Neuronal stem cell (in vitro differentiated cells): ENCODE data around the gene MOK.
A peak's percentile ranks its signal among the peaks of the same experiment; 100 is the strongest.

Source experiments
- DNase-seq: peaks from one replicate; pipeline ENCODE4 v3.0.0-alpha.2; 2013; ENCODE audit warnings: low spot score
- H2AFZ ChIP-seq: one replicate; pipeline ENCODE4 v1.6.1; 2013; ENCODE audit warnings: mild to moderate bottlenecking, low read length, inconsistent platforms
- H2AK5ac ChIP-seq: 2 replicates; pipeline ENCODE4 v1.6.1; 2013; ENCODE audit warnings: low read depth, mild to moderate bottlenecking, inconsistent platforms, low read length, moderate library complexity, mixed read lengths
- H2BK120ac ChIP-seq: 2 replicates; pipeline ENCODE4 v1.6.1; 2013; ENCODE audit warnings: low read depth, mild to moderate bottlenecking, inconsistent platforms, low read length, moderate library complexity, mixed read lengths
- H2BK12ac ChIP-seq: one replicate; pipeline ENCODE4 v1.6.1; 2013; ENCODE audit warnings: low read length, inconsistent platforms
- H2BK15ac ChIP-seq: 2 replicates; pipeline ENCODE4 v1.6.1; 2013; ENCODE audit warnings: mild to moderate bottlenecking, low read length, inconsistent platforms, mixed read lengths
- H2BK5ac ChIP-seq: one replicate; pipeline ENCODE4 v1.6.1; 2013; ENCODE audit warnings: inconsistent platforms, mild to moderate bottlenecking, low read length, moderate library complexity
- H3K14ac ChIP-seq: one replicate; pipeline ENCODE4 v1.6.1; 2013; ENCODE audit warnings: low read length, inconsistent platforms
- H3K18ac ChIP-seq: 2 replicates; pipeline ENCODE4 v1.6.1; 2013; ENCODE audit warnings: low read length, inconsistent platforms
- H3K23ac ChIP-seq: 2 replicates; pipeline ENCODE4 v1.6.1; 2013; ENCODE audit warnings: low read depth, mild to moderate bottlenecking, mixed read lengths, low read length, inconsistent platforms; ENCODE audit not compliant: poor library complexity
- H3K27ac ChIP-seq: replicated peaks from 3 replicates; pipeline ENCODE4 v1.5.1; 2013; ENCODE audit warnings: low read length, inconsistent platforms
- H3K27me3 ChIP-seq, 3 experiments: 2 replicates each; pipeline ENCODE4 v1.6.1; 2013; ENCODE audit warnings: low read length in 3 of 3, mild to moderate bottlenecking in 2 of 3, inconsistent platforms in 1 of 3, low read depth in 1 of 3, mixed read lengths in 1 of 3, moderate library complexity in 1 of 3; ENCODE audit not compliant: control insufficient read depth in 3 of 3, insufficient read depth in 3 of 3
- H3K36me3 ChIP-seq, 2 donors: replicated peaks in 1 of 2; 2 replicates each; pipeline ENCODE4 v1.6.1; 2013; ENCODE audit warnings: low read length in 2 of 2; ENCODE audit not compliant: control insufficient read depth in 2 of 2, insufficient read depth in 2 of 2
- H3K4ac ChIP-seq: 2 replicates; pipeline ENCODE4 v1.6.1; 2013; ENCODE audit warnings: inconsistent platforms, mild to moderate bottlenecking, low read length, moderate library complexity
- H3K4me1 ChIP-seq, 2 donors: 1 replicate in 1 of 2; 2 replicates in 1 of 2; pipeline ENCODE4 v1.6.1; 2013; ENCODE audit warnings: low read length in 2 of 2, low read depth in 1 of 2; ENCODE audit not compliant: control insufficient read depth in 2 of 2, insufficient read depth in 1 of 2
- H3K4me2 ChIP-seq: one replicate; pipeline ENCODE4 v1.6.1; 2013; ENCODE audit warnings: mild to moderate bottlenecking, low read length, inconsistent platforms; ENCODE audit not compliant: insufficient read depth, poor library complexity, severe bottlenecking
- H3K4me3 ChIP-seq, 2 donors: 2 replicates each; pipeline ENCODE4 v1.5.1; 2013; ENCODE audit warnings: low read length in 2 of 2, mild to moderate bottlenecking in 2 of 2, inconsistent platforms in 1 of 2, moderate library complexity in 1 of 2
- H3K79me1 ChIP-seq: one replicate; pipeline ENCODE4 v1.6.1; 2013; ENCODE audit warnings: low read depth, mild to moderate bottlenecking, inconsistent platforms, low read length, moderate library complexity
- H3K9ac ChIP-seq: one replicate; pipeline ENCODE4 v1.6.1; 2013; ENCODE audit warnings: mild to moderate bottlenecking, low read depth, low read length, inconsistent platforms; ENCODE audit not compliant: poor library complexity
- H3K9me3 ChIP-seq, 2 donors: replicated peaks in 1 of 2; 2 replicates each; pipeline versions ENCODE3 to v1.6.1; 2013; ENCODE audit warnings: low read length in 2 of 2, mild to moderate bottlenecking in 2 of 2, inconsistent platforms in 1 of 2, low read depth in 1 of 2, mixed read lengths in 1 of 2, moderate library complexity in 1 of 2; ENCODE audit not compliant: control insufficient read depth in 2 of 2, insufficient read depth in 1 of 2
- H4K8ac ChIP-seq: one replicate; pipeline ENCODE4 v1.6.1; 2013; ENCODE audit warnings: low read depth, mild to moderate bottlenecking, inconsistent platforms, low read length, moderate library complexity
- H4K91ac ChIP-seq: one replicate; pipeline ENCODE4 v1.6.1; 2013; ENCODE audit warnings: low read length, low read depth, mild to moderate bottlenecking, inconsistent platforms; ENCODE audit not compliant: poor library complexity
- WGBS, 2 donors: extraction: QIAGEN DNeasy Blood & Tissue Kit; methylation state at CpG; one replicate each; pipeline ENCODE4 v1.1.7; 2013; ENCODE audit warnings: missing lambda C conversion rate in 2 of 2, mixed read lengths in 1 of 2; ENCODE audit not compliant: insufficient read length in 2 of 2, insufficient replicate concordance in 1 of 2; ENCODE audit errors: extremely low coverage in 2 of 2; 5-methylcytosine and 5-hydroxymethylcytosine counted together

MOK gene

GRCh38 chr14:102325791-102326345 is 20.9 kb upstream of the MOK start:
- H3K23ac ChIP-seq, result no peak overlapping the region
- H3K9me3 ChIP-seq, result no peaks in the 10 kb centered on the region
- H3K27ac ChIP-seq, result no peak overlapping the region
- no peak for DNase-seq
- no peak overlapping the region for H3K4ac ChIP-seq
- H2BK12ac ChIP-seq, result no peak overlapping the region
- H3K4me1 ChIP-seq, result no peaks in the 10 kb centered on the region
- no peak overlapping the region for H4K91ac ChIP-seq
- no peak overlapping the region for H3K4me3 ChIP-seq
- no peak overlapping the region for H3K4me2 ChIP-seq
- H2AK5ac ChIP-seq, result no peak overlapping the region
- H2BK5ac ChIP-seq, result no peak overlapping the region
- no CpG with 5 or more reads among the region's 9 CpGs for WGBS, 2 donors
- H3K36me3 ChIP-seq, result peaks cover 5 to 44% of the 10 kb centered on the region in 2 donors
- H3K14ac ChIP-seq, result no peak overlapping the region
- no peak overlapping the region for H4K8ac ChIP-seq
- no peak overlapping the region for H2AFZ ChIP-seq
- no peak overlapping the region for H2BK15ac ChIP-seq
- no peaks in the 10 kb centered on the region for H3K27me3 ChIP-seq
- H3K79me1 ChIP-seq, result peaks cover 3% of the 10 kb centered on the region
- no peak overlapping the region for H2BK120ac ChIP-seq
- peak overlapping the region; percentile 5 for H3K9ac ChIP-seq
- no peak overlapping the region for H3K18ac ChIP-seq

DNA sequence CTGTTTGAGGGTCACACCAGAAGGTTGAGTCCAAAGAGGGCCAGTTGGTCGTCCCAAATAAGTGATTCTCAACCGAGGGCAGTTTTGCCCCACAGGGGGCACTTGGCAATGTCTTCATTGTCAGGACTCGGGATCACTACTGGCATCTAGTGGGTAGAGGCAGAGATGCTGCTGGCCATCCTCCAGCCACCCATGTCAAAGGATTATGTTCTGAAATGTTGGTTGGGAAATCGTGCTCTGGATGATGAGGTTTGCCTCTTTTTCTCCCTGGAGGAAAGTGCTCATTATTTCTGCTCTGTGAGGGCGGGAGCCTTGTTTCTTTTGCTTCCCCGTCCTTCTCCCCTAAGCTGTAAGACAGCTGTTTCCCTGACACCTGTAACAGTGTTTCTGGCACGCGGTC is 18.1 kb upstream of the MOK start:
- Histone ChIP-seq H4K91ac (no peak overlapping the region), H2AFZ (no peak overlapping the region), H3K4ac (no peak overlapping the region), H3K9ac (no peak overlapping the region), H3K27me3 (no peaks in the 10 kb centered on the region), H3K27ac (no peak overlapping the region), H3K79me1 (peaks cover 3% of the 10 kb centered on the region), H3K9me3 (no peaks in the 10 kb centered on the region), H2BK12ac (no peak overlapping the region), H2BK120ac (no peak overlapping the region), H2BK5ac (no peak overlapping the region), H3K4me3 (no peak overlapping the region), H3K36me3 (peaks cover 5 to 39% of the 10 kb centered on the region in 2 donors), H2AK5ac (no peak overlapping the region), H3K4me1 (peaks cover 4 to 8% of the 10 kb centered on the region in 2 donors), H4K8ac (no peak overlapping the region), H3K23ac (no peak overlapping the region), H3K4me2 (no peak overlapping the region), H2BK15ac (no peak overlapping the region), H3K18ac (no peak overlapping the region), H3K14ac (no peak overlapping the region)
- no peak for DNase-seq
- WGBS, 2 donors, result no CpG with 5 or more reads among the region's 8 CpGs

GRCh38 chr14:102321456-102322422 is 16.8 kb upstream of the MOK start:
- H4K91ac ChIP-seq, result no peak overlapping the region
- no peak overlapping the region for H3K18ac ChIP-seq
- no peak overlapping the region for H3K27ac ChIP-seq
- peak overlapping the region in 1 of 2 donors; percentile 28 for H3K4me3 ChIP-seq
- no peak overlapping the region for H3K4me2 ChIP-seq
- no CpG with 5 or more reads among the region's 12 CpGs for WGBS, 2 donors
- no peak overlapping the region for H2AFZ ChIP-seq
- H3K4ac ChIP-seq, result no peak overlapping the region
- peaks cover 3% of the 10 kb centered on the region for H3K79me1 ChIP-seq
- H2AK5ac ChIP-seq, result no peak overlapping the region
- H3K14ac ChIP-seq, result no peak overlapping the region
- H2BK5ac ChIP-seq, result no peak overlapping the region
- H3K9me3 ChIP-seq, result no peaks in the 10 kb centered on the region
- H2BK12ac ChIP-seq, result no peak overlapping the region
- H3K36me3 ChIP-seq, result peaks cover 2 to 32% of the 10 kb centered on the region in 2 donors
- peaks cover 12 to 14% of the 10 kb centered on the region in 2 donors for H3K4me1 ChIP-seq
- H3K27me3 ChIP-seq, result no peaks in the 10 kb centered on the region
- no peak overlapping the region for H4K8ac ChIP-seq
- DNase-seq, result no peak
- H3K23ac ChIP-seq, result no peak overlapping the region
- no peak overlapping the region for H3K9ac ChIP-seq
- H2BK120ac ChIP-seq, result no peak overlapping the region
- no peak overlapping the region for H2BK15ac ChIP-seq
